CD14-positive monocyte (primary cell): ENCODE results near the gene NFAM1. TPM values are rescaled to one million over a fixed set of nuclear protein-coding genes. Genes with fewer than 3 reads are reported as not detected.

Source experiments
- DNase-seq, 3 donors: peaks; one replicate each; pipeline ENCODE4 v3.0.0-alpha.2; 2011 to 2022
- H2AFZ ChIP-seq: 2 replicates; pipeline ENCODE4 v1.6.0; 2012; ENCODE audit warnings: mild to moderate bottlenecking, low read depth, low read length, inconsistent platforms; ENCODE audit not compliant: insufficient read depth, poor library complexity, severe bottlenecking
- H3K27ac ChIP-seq, 2 donors: 1 replicate in 1 of 2; 2 replicates in 1 of 2; pipeline ENCODE4 v1.5.1; 2012 to 2013; ENCODE audit warnings: low read length in 2 of 2, control low read depth in 1 of 2, inconsistent platforms in 1 of 2, low read depth in 1 of 2, mild to moderate bottlenecking in 1 of 2
- H3K27me3 ChIP-seq, 2 donors: one replicate each; pipeline versions ENCODE4 v1.6.0 to v1.6.1; 2011 to 2013; ENCODE audit warnings: low read length in 2 of 2; ENCODE audit not compliant: control insufficient read depth in 2 of 2, insufficient read depth in 2 of 2
- H3K36me3 ChIP-seq, 2 donors: replicated peaks in 1 of 2; 1 replicate in 1 of 2; 2 replicates in 1 of 2; pipeline versions ENCODE4 v1.5.1 to v1.6.1; 2012 to 2013; ENCODE audit warnings: low read length in 2 of 2, control low read depth in 1 of 2, inconsistent platforms in 1 of 2, mild to moderate bottlenecking in 1 of 2; ENCODE audit not compliant: insufficient read depth in 2 of 2, control insufficient read depth in 1 of 2
- H3K4me1 ChIP-seq, 2 donors: 1 replicate in 1 of 2; 2 replicates in 1 of 2; pipeline versions ENCODE4 v1.5.1 to v1.6.1; 2012 to 2013; ENCODE audit warnings: low read length in 2 of 2, control low read depth in 1 of 2, inconsistent platforms in 1 of 2, mild to moderate bottlenecking in 1 of 2, moderate library complexity in 1 of 2; ENCODE audit not compliant: insufficient read depth in 2 of 2, control insufficient read depth in 1 of 2
- H3K4me2 ChIP-seq: replicated peaks from 2 replicates; pipeline ENCODE3; 2012; ENCODE audit warnings: low read length, moderate library complexity, mild to moderate bottlenecking; ENCODE audit not compliant: poor library complexity, severe bottlenecking; ENCODE audit errors: extremely low read depth
- H3K4me3 ChIP-seq, 3 experiments: fragments of 200-600 bp in 1 of 3; sonication (generic) in 1 of 3; replicated peaks in 1 of 3; 1 replicate in 2 of 3; 2 replicates in 1 of 3; pipeline ENCODE4 v1.5.1; 2011 to 2013; ENCODE audit warnings: low read length in 3 of 3, mild to moderate bottlenecking in 3 of 3, control low read depth in 2 of 3, low read depth in 2 of 3, inconsistent platforms in 1 of 3, moderate library complexity in 1 of 3
- H3K79me2 ChIP-seq: 2 replicates; pipeline ENCODE4 v1.6.0; 2012; ENCODE audit warnings: mild to moderate bottlenecking, control low read depth, inconsistent platforms, low read length, moderate library complexity; ENCODE audit not compliant: insufficient read depth
- H3K9ac ChIP-seq: 2 replicates; pipeline ENCODE4 v1.6.0; 2017; ENCODE audit warnings: low read length, mild to moderate bottlenecking; ENCODE audit not compliant: insufficient read depth, poor library complexity, severe bottlenecking
- H3K9me3 ChIP-seq, 2 donors: replicated peaks in 1 of 2; 1 replicate in 1 of 2; 2 replicates in 1 of 2; pipeline versions ENCODE4 v1.5.1 to v1.6.1; 2012 to 2013; ENCODE audit warnings: low read length in 2 of 2, control low read depth in 1 of 2; ENCODE audit not compliant: control insufficient read depth in 1 of 2, insufficient read depth in 1 of 2
- H4K20me1 ChIP-seq: 2 replicates; pipeline ENCODE4 v1.6.0; 2012; ENCODE audit warnings: mild to moderate bottlenecking, low read length, control low read depth, moderate library complexity; ENCODE audit not compliant: insufficient read depth
- H3K27ac Mint-ChIP-seq, 7 donors: one replicate each; pipeline ENCODE4 v1.8.0; 2020; ENCODE audit warnings: mild to moderate bottlenecking in 7 of 7, mixed read lengths in 7 of 7, moderate library complexity in 6 of 7, inconsistent platforms in 2 of 7
- H3K27me3 Mint-ChIP-seq, 3 donors: one replicate each; pipeline ENCODE4 v1.8.0; 2021 to 2022; ENCODE audit warnings: low read depth in 3 of 3, mild to moderate bottlenecking in 3 of 3, mixed read lengths in 3 of 3, moderate library complexity in 3 of 3, inconsistent platforms in 1 of 3
- H3K36me3 Mint-ChIP-seq, 2 donors: one replicate each; pipeline ENCODE4 v1.8.0; 2020; ENCODE audit warnings: mixed read lengths in 2 of 2, inconsistent platforms in 1 of 2, mild to moderate bottlenecking in 1 of 2
- H3K4me1 Mint-ChIP-seq: one replicate; pipeline ENCODE4 v1.8.0; 2020; ENCODE audit warnings: mild to moderate bottlenecking, mixed read lengths
- H3K4me3 Mint-ChIP-seq, 2 donors: one replicate each; pipeline ENCODE4 v1.8.0; 2020; ENCODE audit warnings: mild to moderate bottlenecking in 2 of 2, mixed read lengths in 2 of 2, moderate library complexity in 1 of 2
- H3K9me3 Mint-ChIP-seq, 7 donors: one replicate each; pipeline ENCODE4 v1.8.0; 2020 to 2022; ENCODE audit warnings: mixed read lengths in 7 of 7, mild to moderate bottlenecking in 6 of 7, moderate library complexity in 6 of 7, inconsistent platforms in 2 of 7
- WGBS: methylation state at CpG from one replicate; pipeline ENCODE4 v1.1.5; 2013; ENCODE audit warnings: missing lambda C conversion rate; ENCODE audit not compliant: insufficient coverage; 5-methylcytosine and 5-hydroxymethylcytosine counted together
- intact Hi-C, 2 donors: fragments of 100-400 bp; cut with micrococcal nuclease; formaldehyde crosslinking; loops; one replicate each; pipeline versions ENCODE4 v1.15.0 to v1.15.1; 2023
- polyA plus RNA-seq, 3 donors: library from polyadenylated mRNA; depleted of rRNA in 1 of 3; unstranded in 2 of 3; stranded (reverse) in 1 of 3; fragments of 300-500 nt in 2 of 3; fragments of >200 nt in 1 of 3; fragmentation: Illumina TruSeq in 2 of 3; gene quantifications; 1 replicate in 2 of 3; 2 replicates in 1 of 3; pipeline ENCODE4 v1.2.3, GENCODE V29; 2012 to 2021
- TF ChIP-seq, protein P1 (sequence below): fragments of 200-600 bp; IDR thresholded peaks from one replicate; pipeline ENCODE4 v1.8.0; 2022; ENCODE audit warnings: antibody characterized with exemption, mild to moderate bottlenecking

NFAM1 gene
- polyA plus RNA-seq, 3 donors: 36.0 to 71.0 (median 69.7) TPM

DNA sequence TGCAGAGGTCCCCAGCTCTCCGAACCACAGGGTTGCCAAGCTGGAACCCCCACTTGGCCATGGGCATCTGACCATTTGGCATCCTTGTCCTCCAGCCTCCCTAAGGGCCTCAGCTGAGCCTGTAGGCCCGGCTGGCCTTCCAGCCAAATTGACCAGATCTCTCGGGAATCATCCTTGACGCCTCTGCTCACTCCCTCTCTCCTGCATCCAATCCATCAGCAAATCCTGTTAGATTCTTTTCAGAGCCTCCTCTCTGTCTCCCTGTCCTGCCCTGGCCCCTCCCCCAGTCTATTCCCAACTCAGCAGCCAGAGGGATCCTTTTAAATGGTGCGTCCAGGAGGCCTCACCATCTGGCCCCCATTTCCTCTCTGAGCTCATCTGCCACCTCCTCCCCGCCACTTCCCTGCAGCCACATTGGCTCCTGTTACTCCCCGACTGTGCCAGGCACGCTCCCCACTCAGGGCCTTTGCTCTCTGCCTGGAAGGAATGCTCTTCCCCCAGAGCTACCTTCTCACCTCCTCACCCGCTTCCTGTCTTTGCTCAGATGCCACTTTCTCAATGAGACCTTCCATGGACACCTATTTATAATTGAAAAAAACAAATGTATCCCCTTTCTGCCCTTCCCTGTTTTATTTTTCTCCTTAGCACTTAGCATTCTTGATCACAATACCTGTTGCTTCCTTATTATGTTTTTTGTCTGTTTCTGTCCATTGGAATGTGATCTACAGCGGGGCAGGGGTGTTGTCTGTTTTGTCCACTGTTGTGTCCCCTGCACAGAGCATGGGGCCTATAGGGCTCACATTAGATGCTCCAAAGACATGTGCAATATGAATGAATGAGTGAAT is 78.1 kb downstream of the NFAM1 start:
- no peak overlapping the region for H3K9ac ChIP-seq
- no peaks in the 10 kb centered on the region for H3K4me1 Mint-ChIP-seq
- H3K4me3 ChIP-seq: no peak overlapping the region
- H3K27ac Mint-ChIP-seq: peak overlapping the region in 2 of 7 donors; percentile 35 to 57
- intact Hi-C loops: no loop called here
- peaks cover 0 to 7% (median 1%) of the 10 kb centered on the region in 7 donors for H3K9me3 Mint-ChIP-seq
- H3K9me3 ChIP-seq: no peaks in the 10 kb centered on the region
- H3K36me3 Mint-ChIP-seq: no peaks in the 10 kb centered on the region
- no peak overlapping the region for H3K4me2 ChIP-seq
- TF ChIP-seq, protein P1, sequence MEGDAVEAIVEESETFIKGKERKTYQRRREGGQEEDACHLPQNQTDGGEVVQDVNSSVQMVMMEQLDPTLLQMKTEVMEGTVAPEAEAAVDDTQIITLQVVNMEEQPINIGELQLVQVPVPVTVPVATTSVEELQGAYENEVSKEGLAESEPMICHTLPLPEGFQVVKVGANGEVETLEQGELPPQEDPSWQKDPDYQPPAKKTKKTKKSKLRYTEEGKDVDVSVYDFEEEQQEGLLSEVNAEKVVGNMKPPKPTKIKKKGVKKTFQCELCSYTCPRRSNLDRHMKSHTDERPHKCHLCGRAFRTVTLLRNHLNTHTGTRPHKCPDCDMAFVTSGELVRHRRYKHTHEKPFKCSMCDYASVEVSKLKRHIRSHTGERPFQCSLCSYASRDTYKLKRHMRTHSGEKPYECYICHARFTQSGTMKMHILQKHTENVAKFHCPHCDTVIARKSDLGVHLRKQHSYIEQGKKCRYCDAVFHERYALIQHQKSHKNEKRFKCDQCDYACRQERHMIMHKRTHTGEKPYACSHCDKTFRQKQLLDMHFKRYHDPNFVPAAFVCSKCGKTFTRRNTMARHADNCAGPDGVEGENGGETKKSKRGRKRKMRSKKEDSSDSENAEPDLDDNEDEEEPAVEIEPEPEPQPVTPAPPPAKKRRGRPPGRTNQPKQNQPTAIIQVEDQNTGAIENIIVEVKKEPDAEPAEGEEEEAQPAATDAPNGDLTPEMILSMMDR: no peak
- H3K27me3 Mint-ChIP-seq: peaks cover 5 to 24% (median 12%) of the 10 kb centered on the region in 3 donors
- H3K27me3 ChIP-seq: peaks cover 0 to 4% of the 10 kb centered on the region in 2 donors
- no peaks in the 10 kb centered on the region for H3K4me1 ChIP-seq
- H4K20me1 ChIP-seq: no peaks in the 10 kb centered on the region
- no peak overlapping the region for H2AFZ ChIP-seq
- no peak overlapping the region for H3K27ac ChIP-seq
- H3K36me3 ChIP-seq: no peaks in the 10 kb centered on the region
- no peaks in the 10 kb centered on the region for H3K79me2 ChIP-seq
- WGBS: 65% methylated on average over 8 of the region's 10 CpGs
- no peak for DNase-seq
- no peak overlapping the region for H3K4me3 Mint-ChIP-seq

DNA sequence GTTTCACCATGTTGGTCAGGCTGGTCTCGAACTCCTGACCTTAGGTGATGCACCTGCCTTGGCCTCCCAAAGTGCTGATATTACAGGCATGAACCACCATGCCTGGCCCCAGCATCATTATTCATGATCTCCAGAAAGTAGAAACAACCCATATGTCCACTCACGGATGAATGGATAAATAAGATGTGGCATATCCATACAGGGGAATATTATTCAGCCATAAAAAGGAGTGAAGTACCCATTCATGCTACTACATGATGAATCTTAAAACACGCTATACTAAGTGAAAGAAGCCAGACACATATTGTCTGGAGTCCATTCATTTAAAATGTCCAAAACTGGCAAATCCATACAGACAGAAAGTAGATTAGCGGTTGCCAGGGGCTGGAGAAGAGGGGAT is 81.8 kb downstream of the NFAM1 start:
- peaks cover 8 to 21% (median 15%) of the 10 kb centered on the region in 3 donors for H3K27me3 Mint-ChIP-seq
- H3K9me3 Mint-ChIP-seq: peaks cover 0 to 5% (median 0%) of the 10 kb centered on the region in 7 donors
- Histone ChIP-seq H2AFZ (no peak overlapping the region), H4K20me1 (no peaks in the 10 kb centered on the region), H3K9me3 (no peaks in the 10 kb centered on the region), H3K4me3 (no peak overlapping the region), H3K27ac (no peak overlapping the region), H3K4me1 (no peaks in the 10 kb centered on the region), H3K9ac (no peak overlapping the region), H3K79me2 (no peaks in the 10 kb centered on the region), H3K4me2 (no peak overlapping the region), H3K36me3 (no peaks in the 10 kb centered on the region), H3K27me3 (peaks cover 0 to 7% of the 10 kb centered on the region in 2 donors)
- no peak overlapping the region for H3K27ac Mint-ChIP-seq
- intact Hi-C loops: no loop called here
- WGBS: 100% methylated on average over 1 of the region's 4 CpGs
- H3K4me3 Mint-ChIP-seq: no peak overlapping the region
- TF ChIP-seq, protein P1: no peak
- H3K36me3 Mint-ChIP-seq: no peaks in the 10 kb centered on the region
- H3K4me1 Mint-ChIP-seq: no peaks in the 10 kb centered on the region
- no peak for DNase-seq
